ENCODE data around the gene PTH1R.

DNA sequence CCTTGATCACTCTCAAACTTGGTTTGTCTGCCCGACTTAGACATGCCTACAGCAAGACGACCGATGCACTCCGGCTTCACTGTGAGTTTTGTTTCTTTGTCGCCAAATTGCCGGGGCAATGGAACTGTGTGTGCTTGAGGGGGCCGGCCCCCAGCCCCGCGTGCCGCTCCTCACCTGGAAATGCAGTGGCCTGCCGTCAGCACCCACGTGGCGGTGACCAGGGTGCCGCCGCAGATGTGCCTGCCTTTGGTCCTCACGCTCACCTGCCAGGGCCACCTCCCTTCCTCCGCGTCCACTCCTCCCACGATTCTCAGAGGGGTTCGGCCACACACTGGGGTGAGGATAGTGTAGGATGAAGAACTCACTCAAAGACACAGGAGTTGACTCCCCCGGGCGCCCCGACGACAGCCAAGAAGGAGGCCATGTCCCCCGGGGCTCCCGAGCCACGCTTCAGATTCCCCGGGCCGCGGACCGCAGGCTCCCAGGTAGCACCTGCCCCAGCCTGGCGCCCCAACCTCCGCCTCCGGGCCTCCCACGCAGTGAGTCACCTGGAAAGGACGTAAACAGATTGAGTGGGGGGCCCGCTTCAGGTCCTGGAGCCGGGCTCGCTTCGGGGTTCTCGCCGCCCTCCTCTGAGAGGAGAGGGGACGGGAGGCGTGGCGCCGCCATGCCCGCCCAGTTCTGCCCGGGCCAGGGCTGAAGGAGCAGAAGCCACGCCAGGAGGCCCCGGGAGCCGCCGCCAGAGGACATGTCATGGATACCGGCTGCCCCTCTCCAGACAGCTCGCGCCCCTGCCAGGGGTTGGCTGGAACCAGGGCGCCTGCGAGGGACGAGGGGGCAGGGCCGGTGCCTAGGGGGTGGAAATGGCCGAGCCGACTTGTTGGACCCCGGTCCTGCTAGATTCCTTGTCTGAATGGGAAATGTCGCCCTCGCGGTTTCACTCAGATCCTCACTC lies 43.9 kb upstream of the PTH1R start:
- no peak for TF ChIP-seq POLR2A (IDR thresholded peaks at IDR 0.05; ENCODE audit: low read depth, low read length)
- no peak for TF ChIP-seq POLR2AphosphoS5 (IDR thresholded peaks at IDR 0.05; ENCODE audit: low read depth, low read length)
- TF ChIP-seq TAF1 (IDR thresholded peaks at IDR 0.05; ENCODE audit: borderline replicate concordance, low read depth, low read length), result no peak

All from GM12892 (cell line).